GM10248 (cell line): Measurements from ENCODE around the gene SMARCD1.

Source experiments
- CTCF ChIA-PET: fragments of 300-600 bp; sonication (Branson Sonifier 250); formaldehyde crosslinking; extraction: SDS; loops from one replicate; lab custom pipeline; 2021; ENCODE audit warnings: antibody characterized with exemption; lab: Yijun Ruan, JAX
- POLR2A ChIA-PET: fragments of 350-650 bp; sonication (Branson Sonifier 250); formaldehyde crosslinking; extraction: SDS; loops from one replicate; lab custom pipeline; 2020; ENCODE audit warnings: antibody characterized with exemption; lab: Yijun Ruan, JAX
- DNase-seq: peaks from one replicate; pipeline ENCODE4 v3.0.0; 2012; ENCODE audit errors: extremely low spot score
- TF ChIP-seq, protein P1 (sequence below): IDR thresholded peaks from 2 replicates; pipeline ENCODE4 v1.5.1; 2012; ENCODE audit warnings: mild to moderate bottlenecking, low read depth; ENCODE audit errors: extremely low read depth, missing control alignments, control extremely low read depth

The SMARCD1 gene

GRCh38 chr12:50065726-50066310 is 19.3 kb upstream of the SMARCD1 start:
- ChIA-PET CTCF (interaction anchor here (0.8 to 15.1 kb wide), 13 partner anchors 8 to 287 kb away, joined by 3 to 243 read pairs (median 8); partner anchors contain the start of genes COX14 and SMARCD1), POLR2A (no interaction called here)
- DNase-seq = no peak
- TF ChIP-seq, protein P1, sequence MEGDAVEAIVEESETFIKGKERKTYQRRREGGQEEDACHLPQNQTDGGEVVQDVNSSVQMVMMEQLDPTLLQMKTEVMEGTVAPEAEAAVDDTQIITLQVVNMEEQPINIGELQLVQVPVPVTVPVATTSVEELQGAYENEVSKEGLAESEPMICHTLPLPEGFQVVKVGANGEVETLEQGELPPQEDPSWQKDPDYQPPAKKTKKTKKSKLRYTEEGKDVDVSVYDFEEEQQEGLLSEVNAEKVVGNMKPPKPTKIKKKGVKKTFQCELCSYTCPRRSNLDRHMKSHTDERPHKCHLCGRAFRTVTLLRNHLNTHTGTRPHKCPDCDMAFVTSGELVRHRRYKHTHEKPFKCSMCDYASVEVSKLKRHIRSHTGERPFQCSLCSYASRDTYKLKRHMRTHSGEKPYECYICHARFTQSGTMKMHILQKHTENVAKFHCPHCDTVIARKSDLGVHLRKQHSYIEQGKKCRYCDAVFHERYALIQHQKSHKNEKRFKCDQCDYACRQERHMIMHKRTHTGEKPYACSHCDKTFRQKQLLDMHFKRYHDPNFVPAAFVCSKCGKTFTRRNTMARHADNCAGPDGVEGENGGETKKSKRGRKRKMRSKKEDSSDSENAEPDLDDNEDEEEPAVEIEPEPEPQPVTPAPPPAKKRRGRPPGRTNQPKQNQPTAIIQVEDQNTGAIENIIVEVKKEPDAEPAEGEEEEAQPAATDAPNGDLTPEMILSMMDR = no peak

GRCh38 chr12:50066402-50066801 is 18.7 kb upstream of the SMARCD1 start:
- ChIA-PET POLR2A (no interaction called here), CTCF (interaction anchor here (0.8 to 15.1 kb wide), 10 partner anchors 8 to 110 kb away, joined by 3 to 243 read pairs (median 6); partner anchors contain the start of gene SMARCD1)
- TF ChIP-seq, protein P1 = no peak
- no peak for DNase-seq

DNA sequence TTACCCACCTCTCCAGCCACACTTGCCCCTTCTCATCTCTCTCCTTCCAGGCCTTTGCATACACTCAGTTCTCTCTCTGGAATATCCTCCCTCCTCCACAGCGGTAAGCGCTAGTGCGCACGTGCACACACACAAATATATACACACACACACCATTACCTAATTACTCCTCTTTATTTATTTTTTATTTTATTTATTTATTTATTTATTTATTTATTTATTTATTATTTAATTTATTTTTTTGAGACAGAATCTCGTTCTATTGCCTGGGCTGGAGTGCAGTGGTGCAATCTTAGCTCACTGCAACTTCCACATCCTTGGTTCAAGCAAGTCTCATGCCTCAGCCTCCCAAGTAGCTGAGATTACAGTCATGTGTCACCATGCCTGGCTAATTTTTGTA is 16.1 kb upstream of the SMARCD1 start:
- ChIA-PET POLR2A (no interaction called here), CTCF (interaction anchor here (0.8 to 15.1 kb wide), 18 partner anchors 9 to 321 kb away, joined by 3 to 243 read pairs (median 6); partner anchors contain the start of genes AQP6, ASIC1 and COX14)
- TF ChIP-seq, protein P1 = no peak
- no peak for DNase-seq

DNA sequence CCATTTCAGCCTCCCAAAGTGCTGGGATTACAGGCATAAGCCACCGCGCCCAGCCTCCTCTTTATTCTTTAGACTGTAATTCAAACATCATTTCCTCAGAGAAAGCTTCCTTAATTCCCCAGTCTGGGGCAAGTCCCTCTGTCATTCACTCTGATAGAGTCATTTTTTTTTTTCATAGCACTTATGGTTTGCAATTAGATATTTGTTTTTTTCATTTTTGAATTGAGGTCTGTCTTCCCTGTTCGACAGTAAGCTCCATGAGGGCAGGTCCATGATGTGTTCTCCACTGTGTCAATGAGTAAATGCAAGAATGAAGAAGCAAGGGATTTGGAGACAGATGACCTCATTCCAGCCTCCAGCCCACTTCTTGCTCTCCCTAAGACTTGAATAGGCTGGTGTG is 15.6 kb upstream of the SMARCD1 start:
- TF ChIP-seq, protein P1 = no peak
- CTCF ChIA-PET = interaction anchor here (0.8 to 15.1 kb wide), 31 partner anchors 8 to 321 kb away, joined by 3 to 243 read pairs (median 7); partner anchors contain the start of genes AQP6, ASIC1, COX14 and SMARCD1

DNA sequence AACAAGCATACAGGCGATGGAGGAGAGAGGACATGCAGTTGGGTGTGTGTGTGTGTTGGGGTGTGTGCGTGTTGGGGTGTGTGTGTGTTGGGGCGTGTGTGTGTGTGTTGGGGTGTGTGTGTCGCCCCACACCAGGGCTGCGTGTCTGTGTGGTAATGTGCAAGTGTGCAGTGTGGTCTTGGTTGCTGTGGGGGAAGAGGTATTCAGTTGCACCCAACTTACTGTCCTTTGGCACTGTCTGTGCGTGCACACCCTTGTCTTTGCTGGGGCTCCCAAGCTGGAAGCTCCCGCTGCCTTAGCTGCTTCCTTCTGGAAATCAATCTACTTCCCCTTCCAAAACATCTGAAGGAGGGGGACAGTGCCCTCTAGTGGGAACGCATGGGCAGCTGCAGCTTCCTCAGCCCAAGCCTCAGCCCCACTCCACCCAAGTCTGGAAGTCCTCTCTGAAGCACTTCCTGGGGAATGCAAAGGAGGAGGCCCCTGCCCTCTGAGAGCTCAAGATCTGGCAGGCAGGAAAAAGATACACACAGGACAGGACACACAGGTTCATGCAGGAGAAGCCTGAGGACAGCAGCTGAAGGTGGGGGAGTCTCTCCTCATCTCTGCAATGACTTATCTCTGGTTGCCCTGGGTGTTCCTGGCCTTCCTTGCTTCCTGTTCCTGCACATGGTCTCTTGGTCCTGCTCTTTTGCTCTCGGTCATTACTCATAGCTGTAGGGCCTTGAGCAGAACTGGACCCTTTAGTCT is 14.7 kb upstream of the SMARCD1 start:
- TF ChIP-seq, protein P1 = peak; percentile 89
- ChIA-PET POLR2A (no interaction called here), CTCF (interaction anchor here (0.6 to 15.1 kb wide), 66 partner anchors 8 to 570 kb away, joined by 3 to 243 read pairs (median 4); partner anchors contain the start of genes AQP6, ASIC1, CERS5 and COX14)
- peak; percentile 77 for DNase-seq

More for the DNA sequence above, 15.6 kb upstream of the SMARCD1 start:
- no peak for DNase-seq
- POLR2A ChIA-PET = no interaction called here

- CTCF ChIA-PET = interaction anchor here (1.1 to 15.1 kb wide), 12 partner anchors 8 to 126 kb away, joined by 3 to 243 read pairs (median 14); partner anchors contain the start of gene SMARCD1
- no peak for DNase-seq
- TF ChIP-seq, protein P1 = no peak
- POLR2A ChIA-PET = no interaction called here
These were observed 12.8 kb upstream of the SMARCD1 start for GRCh38 chr12:50072198-50072907.
